NCI-H128 (cell line): ENCODE data around the gene PEX11G.
"Not testable (repeated sequence)": the region's sequence is repeated elsewhere in the genome, so short reads cannot be mapped to it uniquely, and the experiment has no call there.

ENCODE experiments used
- DNase-seq: peaks from one replicate; lab custom pipeline; 2025; ENCODE audit not compliant: unreplicated experiment; lab: John Stamatoyannopoulos, UW

PEX11G gene

GRCh38 chr19:7470540-7471305 is 18.1 kb downstream of the PEX11G start:
- no peak for DNase-seq

GRCh38 chr19:7469669-7470285 is 19.1 kb downstream of the PEX11G start:
- DNase-seq: no peak

- DNase-seq: no peak
These were observed 20.0 kb downstream of the PEX11G start for GRCh38 chr19:7468840-7469239.

GRCh38 chr19:7467009-7467989 is 21.5 kb downstream of the PEX11G start:
- no peak for DNase-seq

- no peak for DNase-seq
These were observed 25.3 kb downstream of the PEX11G start for GRCh38 chr19:7463575-7463974.

- no peak for DNase-seq
These were observed 26.8 kb downstream of the PEX11G start for GRCh38 chr19:7461841-7462629.

GRCh38 chr19:7460562-7460966 is 28.3 kb downstream of the PEX11G start:
- no peak for DNase-seq

- no peak for DNase-seq
These were observed 29.1 kb downstream of the PEX11G start for GRCh38 chr19:7459773-7460172.

GRCh38 chr19:7458675-7459074 is 30.2 kb downstream of the PEX11G start:
- no peak for DNase-seq

GRCh38 chr19:7456964-7457541 is 31.8 kb downstream of the PEX11G start:
- no peak for DNase-seq

GRCh38 chr19:7455600-7456296 is 33.1 kb downstream of the PEX11G start:
- DNase-seq: no peak

- DNase-seq: no peak
These were observed 33.8 kb downstream of the PEX11G start for GRCh38 chr19:7454998-7455397.

- no peak for DNase-seq
These were observed 38.3 kb downstream of the PEX11G start for GRCh38 chr19:7450243-7451223.

- DNase-seq: not testable (repeated sequence)
These were observed 39.3 kb downstream of the PEX11G start for GRCh38 chr19:7449391-7450070.

- DNase-seq: no peak
These were observed 41.2 kb downstream of the PEX11G start for GRCh38 chr19:7447648-7448047.

- DNase-seq: no peak
These were observed 43.7 kb downstream of the PEX11G start for GRCh38 chr19:7445104-7445503.

- no peak for DNase-seq
These were observed 44.8 kb downstream of the PEX11G start for GRCh38 chr19:7444042-7444441.

GRCh38 chr19:7442423-7442822 is 46.4 kb downstream of the PEX11G start:
- DNase-seq: no peak
